HCEC 1CT (cell line): Measurements from ENCODE around the gene NUDC.
"Not testable (repeated sequence)": the region's sequence is repeated elsewhere in the genome, so short reads cannot be mapped to it uniquely, and the experiment has no call there.

ENCODE experiments used
- DNase-seq: peaks from one replicate; pipeline ENCODE4 v3.0.0-alpha.2; 2017

NUDC gene

GRCh38 chr1:26921540-26922430 is at the start of gene NUDC:
NUDC (plus strand) TSS chr1:26921743; CDS start chr1:26921849, 106 bp downstream.
- DNase-seq = peak; percentile 95

- not testable (repeated sequence) for DNase-seq
Measured at GRCh38 chr1:26873097-26873496, 48.4 kb upstream of the NUDC start.

GRCh38 chr1:26874896-26875295 is 46.6 kb upstream of the NUDC start:
- no peak for DNase-seq

GRCh38 chr1:26877326-26877725 is 44.2 kb upstream of the NUDC start:
- DNase-seq = no peak

GRCh38 chr1:26879793-26880192 is 41.8 kb upstream of the NUDC start:
- no peak for DNase-seq

GRCh38 chr1:26881611-26882010 is 39.9 kb upstream of the NUDC start:
- not testable (repeated sequence) for DNase-seq

GRCh38 chr1:26882696-26883463 is 38.7 kb upstream of the NUDC start:
- DNase-seq = no peak

- DNase-seq = peak; percentile 48
Measured at GRCh38 chr1:26887125-26887524, 34.4 kb upstream of the NUDC start.

- no peak for DNase-seq
Measured at GRCh38 chr1:26888231-26888630, 33.3 kb upstream of the NUDC start.

GRCh38 chr1:26889551-26890466 is 31.7 kb upstream of the NUDC start, which contains the start of gene GPN2:
GPN2 (minus strand) TSS chr1:26890283; CDS start chr1:26890096, 187 bp downstream.
- peak; percentile 69 for DNase-seq

GRCh38 chr1:26890467-26890796 is 31.1 kb upstream of the NUDC start:
- no peak for DNase-seq

GRCh38 chr1:26894263-26894662 is 27.3 kb upstream of the NUDC start:
- no peak for DNase-seq

GRCh38 chr1:26897351-26897750 is 24.2 kb upstream of the NUDC start:
- DNase-seq = no peak

GRCh38 chr1:26900001-26900814 is 21.3 kb upstream of the NUDC start, which contains the start of gene GPATCH3:
GPATCH3 (minus strand) TSS chr1:26900467; CDS start chr1:26900442, 25 bp downstream.
- peak; percentile 85 for DNase-seq

GRCh38 chr1:26900815-26901511 is 20.6 kb upstream of the NUDC start:
- DNase-seq = no peak

- peak; percentile 88 for DNase-seq
Measured at GRCh38 chr1:26907071-26907917, 14.2 kb upstream of the NUDC start.

- no peak for DNase-seq
Measured at GRCh38 chr1:26909951-26910342, 11.6 kb upstream of the NUDC start.

GRCh38 chr1:26910343-26911160 is 11.0 kb upstream of the NUDC start:
- DNase-seq = no peak
